ENCODE results near the gene XYLT1.

XYLT1 gene

DNA sequence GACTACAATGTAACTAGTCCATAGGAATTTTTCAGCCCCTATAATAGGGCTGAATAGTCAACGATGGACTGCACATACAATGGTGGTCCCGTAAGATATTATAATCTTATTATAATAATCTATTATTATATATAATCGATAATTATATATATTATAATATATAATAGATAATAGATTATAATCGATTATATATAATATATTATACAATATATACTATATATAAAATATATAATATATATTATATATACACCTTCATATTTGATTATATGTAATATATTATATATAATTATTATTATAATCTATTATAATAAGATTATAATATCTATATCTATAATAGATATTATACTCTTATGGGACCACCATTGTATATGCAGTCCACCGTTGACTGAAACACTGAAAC lies 238.8 kb downstream of the XYLT1 start:
- H3K4me3 ChIP-seq (replicated peaks; ENCODE audit: low read depth, low read length) = no peak overlapping the region
- DNase-seq (ENCODE audit: extremely low read depth, low read depth) = no peak

DNA sequence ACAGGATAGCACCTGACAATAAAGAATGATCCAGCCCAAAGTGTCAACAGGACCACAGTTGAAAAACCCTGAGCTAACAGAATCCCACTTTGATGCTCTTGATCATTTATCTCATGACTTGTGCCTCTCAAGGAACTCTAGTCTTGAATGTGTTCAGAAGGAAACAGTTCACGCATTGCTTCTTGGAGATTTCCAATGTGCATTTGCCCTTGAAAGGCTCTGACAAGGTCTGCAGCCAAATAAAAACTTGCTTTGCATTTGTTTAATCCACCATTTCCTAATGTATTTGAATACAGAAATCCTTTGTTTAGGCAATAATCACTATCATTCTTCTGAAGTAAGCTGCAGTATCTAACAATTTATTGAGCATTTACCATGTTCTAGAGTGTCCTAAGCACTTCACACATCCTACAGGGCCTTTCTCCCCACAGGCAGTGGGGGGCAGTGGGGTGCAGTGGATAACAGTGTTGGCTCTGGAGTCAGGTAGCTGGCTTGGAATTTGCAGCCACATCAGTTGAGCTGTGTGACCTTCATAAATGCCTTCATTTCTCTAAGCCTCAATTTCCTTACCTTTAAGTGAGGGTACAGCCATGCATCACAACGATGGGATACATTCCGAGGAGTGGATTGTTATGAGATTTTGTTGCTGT lies 239.7 kb downstream of the XYLT1 start:
- no peak overlapping the region for H3K4me3 ChIP-seq (replicated peaks; ENCODE audit: low read depth, low read length)
- TF ChIP-seq, protein P1, sequence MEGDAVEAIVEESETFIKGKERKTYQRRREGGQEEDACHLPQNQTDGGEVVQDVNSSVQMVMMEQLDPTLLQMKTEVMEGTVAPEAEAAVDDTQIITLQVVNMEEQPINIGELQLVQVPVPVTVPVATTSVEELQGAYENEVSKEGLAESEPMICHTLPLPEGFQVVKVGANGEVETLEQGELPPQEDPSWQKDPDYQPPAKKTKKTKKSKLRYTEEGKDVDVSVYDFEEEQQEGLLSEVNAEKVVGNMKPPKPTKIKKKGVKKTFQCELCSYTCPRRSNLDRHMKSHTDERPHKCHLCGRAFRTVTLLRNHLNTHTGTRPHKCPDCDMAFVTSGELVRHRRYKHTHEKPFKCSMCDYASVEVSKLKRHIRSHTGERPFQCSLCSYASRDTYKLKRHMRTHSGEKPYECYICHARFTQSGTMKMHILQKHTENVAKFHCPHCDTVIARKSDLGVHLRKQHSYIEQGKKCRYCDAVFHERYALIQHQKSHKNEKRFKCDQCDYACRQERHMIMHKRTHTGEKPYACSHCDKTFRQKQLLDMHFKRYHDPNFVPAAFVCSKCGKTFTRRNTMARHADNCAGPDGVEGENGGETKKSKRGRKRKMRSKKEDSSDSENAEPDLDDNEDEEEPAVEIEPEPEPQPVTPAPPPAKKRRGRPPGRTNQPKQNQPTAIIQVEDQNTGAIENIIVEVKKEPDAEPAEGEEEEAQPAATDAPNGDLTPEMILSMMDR (IDR thresholded peaks at IDR 0.05; ENCODE audit: low read depth, low read length, missing control alignments) = no peak
- DNase-seq (ENCODE audit: extremely low read depth, low read depth) = no peak

More for the DNA sequence above, 238.8 kb downstream of the XYLT1 start:
- TF ChIP-seq, protein P1 (IDR thresholded peaks at IDR 0.05; ENCODE audit: low read depth, low read length, missing control alignments) = no peak

DNA sequence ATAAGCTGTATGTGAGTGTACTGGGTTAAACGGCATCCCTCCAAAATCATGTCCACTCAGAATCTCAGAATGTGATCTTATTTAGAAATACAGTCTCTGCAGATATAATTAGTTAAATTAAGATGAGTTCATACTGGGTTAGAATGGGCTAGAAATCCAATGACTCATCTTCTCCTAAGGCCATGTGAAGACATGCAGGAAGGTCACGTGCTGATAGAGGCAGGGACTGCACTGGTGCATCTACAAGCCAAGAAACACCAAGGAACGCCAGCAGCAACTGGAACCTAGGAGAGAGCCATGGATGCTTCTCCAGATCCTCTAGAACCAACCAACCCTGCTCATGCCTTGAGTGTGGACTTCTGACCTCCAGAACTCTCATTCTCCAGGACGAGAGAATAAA lies 241.0 kb downstream of the XYLT1 start:
- TF ChIP-seq, protein P1 (IDR thresholded peaks at IDR 0.05; ENCODE audit: low read depth, low read length, missing control alignments) = no peak
- H3K4me3 ChIP-seq (replicated peaks; ENCODE audit: low read depth, low read length) = no peak overlapping the region
- no peak for DNase-seq (ENCODE audit: extremely low read depth, low read depth)

DNA sequence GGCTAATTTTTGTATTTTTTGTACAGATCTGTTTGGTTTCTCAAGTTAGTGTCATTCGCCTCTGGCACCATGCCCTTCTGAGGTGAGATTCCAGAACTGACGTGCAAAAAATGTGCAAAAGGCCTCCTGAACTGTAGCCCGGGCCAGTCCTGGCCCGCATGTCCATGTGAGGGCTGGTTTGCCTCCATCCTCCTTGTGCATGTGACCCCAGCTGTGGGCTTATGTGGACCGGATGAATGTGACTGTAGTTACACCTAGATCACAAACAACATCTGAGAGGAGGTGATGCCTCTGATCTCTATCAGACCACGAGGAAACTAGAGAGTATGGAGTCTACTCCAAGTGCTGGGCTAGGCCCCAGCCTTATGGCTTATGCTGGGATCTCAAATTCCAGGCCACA lies 241.6 kb downstream of the XYLT1 start:
- TF ChIP-seq, protein P1 (IDR thresholded peaks at IDR 0.05; ENCODE audit: low read depth, low read length, missing control alignments) = no peak
- no peak overlapping the region for H3K4me3 ChIP-seq (replicated peaks; ENCODE audit: low read depth, low read length)
- DNase-seq (ENCODE audit: extremely low read depth, low read depth) = no peak

DNA sequence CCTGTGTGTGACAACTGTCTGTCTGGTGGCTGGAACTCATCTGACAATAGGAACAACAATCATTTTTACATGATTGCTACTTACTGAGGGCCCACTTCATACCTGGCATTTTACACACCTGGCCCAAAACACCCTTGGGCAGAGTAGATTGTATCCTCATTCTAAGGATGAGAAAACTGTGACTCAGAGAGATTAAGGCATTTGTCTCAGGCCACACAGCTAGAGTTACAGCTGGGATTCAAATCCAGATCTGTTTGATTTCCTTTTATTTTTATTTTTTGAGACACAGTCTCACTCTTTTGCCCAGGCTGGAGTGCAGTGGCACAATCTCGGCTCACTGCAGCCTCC lies 242.1 kb downstream of the XYLT1 start:
- TF ChIP-seq, protein P1 (IDR thresholded peaks at IDR 0.05; ENCODE audit: low read depth, low read length, missing control alignments) = no peak
- no peak overlapping the region for H3K4me3 ChIP-seq (replicated peaks; ENCODE audit: low read depth, low read length)
- no peak for DNase-seq (ENCODE audit: extremely low read depth, low read depth)

DNA sequence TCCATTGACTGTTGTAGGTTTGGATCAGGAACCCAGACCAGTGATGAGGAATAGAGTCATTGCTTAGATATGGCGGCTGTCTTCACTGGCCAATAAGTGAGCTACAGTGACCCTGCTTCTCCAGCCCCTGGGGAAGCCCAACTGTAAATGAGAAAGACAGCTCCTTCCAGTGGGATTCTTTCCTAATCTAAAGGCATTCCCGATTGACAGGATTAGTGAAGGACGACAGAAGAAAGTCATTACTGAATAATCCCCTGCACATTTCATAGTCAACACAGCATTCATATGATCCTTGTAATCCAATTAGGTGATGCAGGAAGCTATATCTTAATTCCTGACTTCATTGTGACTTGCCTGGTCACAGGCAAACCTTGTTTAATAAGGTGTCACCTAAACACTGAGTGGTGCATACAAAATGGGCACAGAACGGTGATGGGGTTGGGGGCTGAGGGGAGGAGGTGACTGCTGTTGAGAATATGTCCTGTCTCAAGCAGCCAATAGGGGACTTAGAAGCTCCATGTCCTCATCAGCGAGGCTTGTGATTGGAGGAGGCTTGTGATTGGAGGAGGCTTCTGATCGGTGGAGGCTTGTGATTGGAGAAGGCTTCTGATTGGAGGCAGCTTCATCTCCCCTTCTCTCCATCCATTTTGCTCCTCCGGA lies 242.6 kb downstream of the XYLT1 start:
- H3K4me3 ChIP-seq (replicated peaks; ENCODE audit: low read depth, low read length) = no peak overlapping the region
- no peak for DNase-seq (ENCODE audit: extremely low read depth, low read depth)
- TF ChIP-seq, protein P1 (IDR thresholded peaks at IDR 0.05; ENCODE audit: low read depth, low read length, missing control alignments) = no peak
